ENCODE data around the gene DCAF17.

Gene DCAF17

DNA sequence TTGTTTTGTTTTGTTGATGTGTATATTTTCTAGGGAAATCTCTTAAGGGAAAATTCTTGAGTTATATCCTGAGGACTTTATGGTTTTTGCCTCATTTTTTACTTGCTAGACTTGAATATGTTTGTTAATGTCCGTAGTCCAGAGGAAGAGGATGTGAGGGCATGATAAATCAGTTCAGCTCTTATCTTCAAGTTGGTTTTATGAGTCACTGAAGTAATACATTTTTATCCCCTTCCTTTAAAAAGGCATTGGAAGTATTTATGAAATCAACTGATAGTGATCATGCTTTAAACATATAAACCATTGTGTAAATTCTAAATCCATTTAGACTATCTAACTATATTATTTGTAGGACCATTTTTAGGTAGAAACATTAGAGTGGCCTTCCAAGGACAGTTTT, 44.3 kb downstream of the DCAF17 start:
- TF ChIP-seq, protein P1, sequence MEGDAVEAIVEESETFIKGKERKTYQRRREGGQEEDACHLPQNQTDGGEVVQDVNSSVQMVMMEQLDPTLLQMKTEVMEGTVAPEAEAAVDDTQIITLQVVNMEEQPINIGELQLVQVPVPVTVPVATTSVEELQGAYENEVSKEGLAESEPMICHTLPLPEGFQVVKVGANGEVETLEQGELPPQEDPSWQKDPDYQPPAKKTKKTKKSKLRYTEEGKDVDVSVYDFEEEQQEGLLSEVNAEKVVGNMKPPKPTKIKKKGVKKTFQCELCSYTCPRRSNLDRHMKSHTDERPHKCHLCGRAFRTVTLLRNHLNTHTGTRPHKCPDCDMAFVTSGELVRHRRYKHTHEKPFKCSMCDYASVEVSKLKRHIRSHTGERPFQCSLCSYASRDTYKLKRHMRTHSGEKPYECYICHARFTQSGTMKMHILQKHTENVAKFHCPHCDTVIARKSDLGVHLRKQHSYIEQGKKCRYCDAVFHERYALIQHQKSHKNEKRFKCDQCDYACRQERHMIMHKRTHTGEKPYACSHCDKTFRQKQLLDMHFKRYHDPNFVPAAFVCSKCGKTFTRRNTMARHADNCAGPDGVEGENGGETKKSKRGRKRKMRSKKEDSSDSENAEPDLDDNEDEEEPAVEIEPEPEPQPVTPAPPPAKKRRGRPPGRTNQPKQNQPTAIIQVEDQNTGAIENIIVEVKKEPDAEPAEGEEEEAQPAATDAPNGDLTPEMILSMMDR (IDR thresholded peaks at IDR 0.05): no peak

- TF ChIP-seq, protein P1 (IDR thresholded peaks at IDR 0.05): no peak
Observed at GRCh38 chr2:171479154-171479814, 45.3 kb downstream of the DCAF17 start.

DNA sequence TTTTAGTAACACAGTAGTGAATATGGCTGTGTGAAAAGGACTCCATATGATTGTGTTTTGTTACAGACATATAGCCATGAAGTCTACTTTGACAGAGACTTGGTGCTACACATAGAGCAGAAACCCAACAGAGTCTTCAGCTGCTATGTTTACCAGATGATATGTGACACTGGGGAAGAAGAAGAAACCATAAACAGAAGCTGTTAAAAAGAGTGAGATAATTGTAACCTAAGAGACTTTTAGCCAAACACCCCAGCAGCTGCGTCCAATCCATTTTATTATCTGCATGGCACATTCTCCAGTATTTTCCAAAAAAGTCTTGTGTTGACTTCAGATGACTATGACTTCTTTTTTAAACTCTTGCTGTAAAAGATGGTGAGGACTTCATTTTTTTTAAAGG, 46.9 kb downstream of the DCAF17 start:
- TF ChIP-seq, protein P1 (IDR thresholded peaks at IDR 0.05): no peak

- TF ChIP-seq, protein P1 (IDR thresholded peaks at IDR 0.05): no peak
Observed at GRCh38 chr2:171482308-171482707, 48.3 kb downstream of the DCAF17 start.

DNA sequence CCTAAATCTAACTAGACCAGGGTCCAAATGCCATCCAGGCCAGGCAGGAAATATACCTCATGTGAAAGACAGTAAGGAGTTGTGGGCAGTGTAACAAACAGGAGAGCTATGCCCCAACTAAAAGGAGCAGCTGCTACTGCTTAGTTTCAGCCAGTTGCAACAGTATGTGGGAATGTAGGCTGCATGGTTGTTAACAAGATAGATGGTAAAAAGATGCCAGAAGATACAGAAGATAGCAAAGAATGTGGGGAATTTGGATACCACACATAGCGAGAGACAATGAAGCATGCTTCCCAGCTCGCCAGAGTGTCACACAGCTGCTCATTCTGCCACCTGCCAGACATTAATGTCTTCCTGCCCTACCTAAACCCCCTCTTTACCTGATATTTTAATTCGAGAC, 48.9 kb downstream of the DCAF17 start:
- TF ChIP-seq, protein P1 (IDR thresholded peaks at IDR 0.05): no peak

GRCh38 chr2:171483793-171484192, 49.8 kb downstream of the DCAF17 start:
- TF ChIP-seq, protein P1 (IDR thresholded peaks at IDR 0.05): no peak

DNA sequence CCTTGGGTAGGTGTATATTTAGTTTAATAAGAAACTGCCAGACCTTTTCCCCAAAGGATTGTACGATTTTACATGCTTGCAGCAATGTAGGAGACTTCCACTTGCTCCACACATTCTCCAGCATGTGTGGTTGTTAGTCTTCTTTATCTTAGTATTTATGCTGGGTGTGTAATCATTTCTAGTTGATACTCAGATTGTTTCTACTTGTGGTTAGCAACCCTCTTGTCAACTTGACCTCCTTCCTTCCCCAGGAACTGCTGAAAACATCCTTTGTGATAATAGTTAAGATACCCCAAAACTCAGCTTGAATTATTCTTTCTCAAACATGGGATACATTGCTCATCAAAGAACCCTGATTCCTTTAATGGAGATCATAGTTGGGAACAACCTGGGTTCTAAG, 51.1 kb downstream of the DCAF17 start:
- TF ChIP-seq, protein P1 (IDR thresholded peaks at IDR 0.05): no peak

DNA sequence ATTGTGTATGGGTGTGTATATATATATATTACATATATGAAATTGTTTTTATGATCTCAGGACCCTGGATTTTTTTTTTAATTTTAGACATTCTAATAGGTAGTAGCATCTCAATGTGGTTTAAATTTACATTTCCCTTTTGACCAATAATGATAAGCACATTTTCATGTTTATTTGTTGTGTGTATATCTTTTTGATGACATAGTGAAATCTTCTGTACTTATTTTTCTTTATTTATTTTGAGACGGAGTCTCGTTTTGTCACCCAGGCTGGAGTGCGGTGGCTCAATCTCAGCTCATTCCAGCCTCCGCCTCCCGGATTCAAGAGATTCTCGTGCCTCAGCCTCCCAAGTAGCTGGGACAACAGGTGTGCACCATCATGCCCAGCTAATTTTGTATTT, 53.2 kb downstream of the DCAF17 start:
- TF ChIP-seq, protein P1 (IDR thresholded peaks at IDR 0.05): no peak

Measured in LNCAP (cell line).